GM23248 (cell line): Measurements from ENCODE around the gene WFDC9. TPM values are rescaled to one million over a fixed set of nuclear protein-coding genes. Genes with fewer than 3 reads are reported as not detected.
A peak's percentile ranks its signal among the peaks of the same experiment; 100 is the strongest.

Experiments used
- DNase-seq: peaks from one replicate; pipeline ENCODE4 v3.0.0-alpha.2; 2015
- H2AFZ ChIP-seq: fragments of 200-600 bp; sonication (generic); 2 replicates; pipeline ENCODE4 v1.6.1; 2016; ENCODE audit warnings: antibody characterized with exemption
- H3F3A ChIP-seq: fragments of 200-600 bp; sonication (generic); 2 replicates; pipeline ENCODE4 v1.6.1; 2016; ENCODE audit warnings: mild to moderate bottlenecking, antibody characterized with exemption, mixed run types; ENCODE audit not compliant: insufficient read depth
- H3K27ac ChIP-seq: fragments of 200-600 bp; sonication (generic); 2 replicates; pipeline ENCODE4 v1.5.1; 2016; ENCODE audit warnings: mild to moderate bottlenecking
- H3K27me3 ChIP-seq: fragments of 200-600 bp; sonication (generic); replicated peaks from 2 replicates; pipeline ENCODE4 v1.6.1; 2016; ENCODE audit warnings: mild to moderate bottlenecking; ENCODE audit not compliant: insufficient read depth
- H3K36me3 ChIP-seq: fragments of 200-600 bp; sonication (generic); 2 replicates; pipeline ENCODE4 v1.6.1; 2016; ENCODE audit warnings: low read depth, mild to moderate bottlenecking
- H3K4me1 ChIP-seq: fragments of 200-600 bp; sonication (generic); 2 replicates; pipeline ENCODE4 v1.6.1; 2016; ENCODE audit warnings: mild to moderate bottlenecking; ENCODE audit not compliant: insufficient read depth
- H3K4me2 ChIP-seq: fragments of 200-600 bp; sonication (generic); one replicate; pipeline ENCODE4 v1.6.1; 2016; ENCODE audit warnings: mild to moderate bottlenecking; ENCODE audit not compliant: unreplicated experiment
- H3K4me3 ChIP-seq: fragments of 200-600 bp; sonication (generic); 2 replicates; pipeline ENCODE4 v1.5.1; 2016; ENCODE audit warnings: mild to moderate bottlenecking
- H3K79me2 ChIP-seq: fragments of 200-600 bp; sonication (generic); 2 replicates; pipeline ENCODE4 v1.6.1; 2016; ENCODE audit warnings: mild to moderate bottlenecking; ENCODE audit not compliant: insufficient read depth
- H3K9ac ChIP-seq: fragments of 200-600 bp; sonication (generic); 2 replicates; pipeline ENCODE4 v1.6.1; 2016; ENCODE audit warnings: mild to moderate bottlenecking
- H3K9me2 ChIP-seq: fragments of 200-600 bp; sonication (generic); 2 replicates; pipeline ENCODE4 v1.6.1; 2016; ENCODE audit warnings: mixed run types, mild to moderate bottlenecking, moderate library complexity; ENCODE audit not compliant: insufficient read depth
- H3K9me3 ChIP-seq: fragments of 200-600 bp; sonication (generic); one replicate; pipeline ENCODE4 v1.6.1; 2017; ENCODE audit warnings: low read depth
- H4K20me1 ChIP-seq: fragments of 200-600 bp; sonication (generic); 2 replicates; pipeline ENCODE4 v1.6.0; 2016; ENCODE audit not compliant: insufficient read depth
- EZH2 ChIP-seq: fragments of 200-600 bp; sonication (generic); IDR thresholded peaks from 2 replicates; pipeline ENCODE4 v1.6.1; 2018; ENCODE audit warnings: antibody characterized with exemption, mild to moderate bottlenecking; ENCODE audit not compliant: insufficient read depth, poor library complexity, severe bottlenecking
- EZH2phosphoT487 ChIP-seq: fragments of 200-600 bp; sonication (generic); IDR thresholded peaks from 2 replicates; pipeline ENCODE4 v1.6.1; 2018; ENCODE audit warnings: antibody characterized with exemption, moderate library complexity, mild to moderate bottlenecking, low read depth; ENCODE audit not compliant: insufficient read depth
- WGBS, 2 experiments: methylation state at CpG; one replicate each; pipeline ENCODE4 v1.1.6; 2015 to 2017; ENCODE audit warnings: low lambda C conversion rate in 2 of 2, low coverage in 1 of 2; ENCODE audit errors: missing lambda C conversion rate in 2 of 2; 5-methylcytosine and 5-hydroxymethylcytosine counted together
- in situ Hi-C: fragments of 300-500 bp; cut with MboI; formaldehyde crosslinking; loops from 2 replicates; pipeline ENCODE4 v1.15.0; 2020
- polyA plus RNA-seq: library from polyadenylated mRNA; unstranded; fragments of >200 nt; fragmentation: Nextera tagmentation; extraction: Ambion mirVana; gene quantifications from 2 replicates; pipeline ENCODE4 v1.2.1, GENCODE V29; 2016
- total RNA-seq: library from RNA; depleted of rRNA; stranded (reverse); fragments of >200 nt; shearing (Covaris generic); gene quantifications from 2 replicates; pipeline ENCODE4 v1.2.3, GENCODE V29; 2014

WFDC9 gene
- total and polyA plus RNA-seq, 2 experiments from 2014 or later = not detected

DNA sequence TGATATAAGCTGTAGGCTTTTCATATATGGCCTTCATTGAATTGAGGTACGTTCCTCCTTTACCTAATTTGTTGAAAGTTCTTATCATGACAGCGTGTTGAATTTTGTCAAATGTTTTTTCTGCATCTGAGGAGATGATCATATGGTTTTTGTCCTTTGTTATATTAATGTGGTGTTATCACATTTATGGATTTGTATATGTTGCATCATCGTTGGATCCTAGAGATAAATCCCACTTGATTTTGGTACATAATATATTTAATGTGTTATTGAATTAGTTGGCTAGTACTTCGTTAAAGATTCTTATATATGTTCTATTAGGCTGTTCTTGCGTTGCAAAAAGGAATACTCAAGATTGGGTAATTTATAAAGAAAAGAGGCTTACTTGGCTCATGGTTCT, 8.6 kb upstream of the WFDC9 start:
- in situ Hi-C loops = no loop called here
- no peak overlapping the region for H3K9ac ChIP-seq
- H4K20me1 ChIP-seq = no peaks in the 10 kb centered on the region
- no peaks in the 10 kb centered on the region for H3K36me3 ChIP-seq
- H3K27ac ChIP-seq = no peak overlapping the region
- no peaks in the 10 kb centered on the region; the same call in 1 of the 2 replicates for H3K9me2 ChIP-seq
- H2AFZ ChIP-seq = no peak overlapping the region
- no peak for DNase-seq
- H3K27me3 ChIP-seq = peaks cover 11% of the 10 kb centered on the region; the same call in 1 of the 2 replicates
- TF ChIP-seq EZH2phosphoT487 (no peak), EZH2 (no peak)
- no peaks in the 10 kb centered on the region for H3F3A ChIP-seq
- H3K4me3 ChIP-seq = no peak overlapping the region
- 25 to 31% methylated on average over 5 of the region's 5 CpGs for WGBS, 2 experiments
- H3K4me1 ChIP-seq = no peaks in the 10 kb centered on the region
- H3K79me2 ChIP-seq = no peaks in the 10 kb centered on the region
- no peaks in the 10 kb centered on the region for H3K9me3 ChIP-seq
- no peak overlapping the region for H3K4me2 ChIP-seq

DNA sequence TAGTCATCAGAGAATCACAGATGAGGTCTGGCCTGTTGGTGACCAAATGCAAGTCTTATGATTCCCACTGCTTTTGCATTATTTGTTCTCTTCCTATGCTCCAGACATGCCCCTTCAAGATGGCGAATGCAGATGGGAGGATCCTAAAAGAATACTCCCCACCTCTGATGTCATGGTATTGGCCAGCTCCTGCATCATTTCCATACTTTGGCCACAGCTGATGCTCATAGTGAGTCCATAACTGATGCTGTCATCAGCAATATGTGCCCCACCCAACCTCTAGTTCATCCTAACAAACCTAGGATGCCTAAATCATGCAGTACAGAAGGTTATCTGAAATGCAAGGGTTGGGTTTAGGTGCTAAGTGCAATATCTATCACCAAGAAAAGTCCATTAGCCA, 5.4 kb upstream of the WFDC9 start:
- in situ Hi-C loops = no loop called here
- Histone ChIP-seq H3K9ac (no peak overlapping the region), H3K27ac (no peak overlapping the region), H3K36me3 (no peaks in the 10 kb centered on the region), H3K4me3 (no peak overlapping the region), H3K4me2 (no peak overlapping the region), H3F3A (no peaks in the 10 kb centered on the region), H3K27me3 (peaks cover 11% of the 10 kb centered on the region; the same call in 1 of the 2 replicates), H2AFZ (no peak overlapping the region), H3K9me2 (no peaks in the 10 kb centered on the region; the same call in 1 of the 2 replicates), H3K79me2 (no peaks in the 10 kb centered on the region), H3K9me3 (no peaks in the 10 kb centered on the region), H4K20me1 (no peaks in the 10 kb centered on the region), H3K4me1 (no peaks in the 10 kb centered on the region)
- TF ChIP-seq EZH2phosphoT487 = no peak
- TF ChIP-seq EZH2 = no peak
- 33 to 46% methylated on average over 1 of the region's 1 CpG for WGBS, 2 experiments
- no peak for DNase-seq

DNA sequence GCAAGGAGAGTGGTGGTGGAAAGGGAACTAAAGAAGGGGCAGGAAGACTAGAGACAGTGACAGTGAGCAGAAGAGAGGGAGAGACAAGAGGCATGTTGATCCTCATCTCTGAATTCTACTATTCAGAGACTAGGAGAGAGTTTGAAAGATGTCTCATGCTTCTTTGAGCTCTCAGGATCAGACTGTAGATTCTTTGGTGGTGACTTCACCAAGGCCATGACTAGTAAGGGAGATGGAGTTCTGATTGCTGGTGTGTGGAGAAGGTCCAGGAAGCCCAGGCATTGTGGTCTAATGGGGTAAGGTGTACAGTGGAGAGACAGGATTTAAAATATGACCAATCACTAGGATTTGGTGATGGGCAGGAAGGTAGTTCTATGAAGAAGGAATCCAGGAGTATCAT, 713 bp downstream of the WFDC9 start:
- Histone ChIP-seq H3F3A (no peaks in the 10 kb centered on the region), H4K20me1 (no peaks in the 10 kb centered on the region), H3K4me2 (no peak overlapping the region), H3K9me3 (no peaks in the 10 kb centered on the region), H3K9me2 (peaks cover 2% of the 10 kb centered on the region; the same call in 1 of the 2 replicates), H3K36me3 (no peaks in the 10 kb centered on the region), H2AFZ (no peak overlapping the region), H3K27me3 (no peaks in the 10 kb centered on the region), H3K27ac (no peak overlapping the region), H3K9ac (no peak overlapping the region), H3K4me3 (no peak overlapping the region), H3K79me2 (no peaks in the 10 kb centered on the region), H3K4me1 (peaks cover 11% of the 10 kb centered on the region)
- peak; percentile 71 for DNase-seq
- in situ Hi-C loops = no loop called here
- TF ChIP-seq EZH2 = no peak
- no peak for TF ChIP-seq EZH2phosphoT487

DNA sequence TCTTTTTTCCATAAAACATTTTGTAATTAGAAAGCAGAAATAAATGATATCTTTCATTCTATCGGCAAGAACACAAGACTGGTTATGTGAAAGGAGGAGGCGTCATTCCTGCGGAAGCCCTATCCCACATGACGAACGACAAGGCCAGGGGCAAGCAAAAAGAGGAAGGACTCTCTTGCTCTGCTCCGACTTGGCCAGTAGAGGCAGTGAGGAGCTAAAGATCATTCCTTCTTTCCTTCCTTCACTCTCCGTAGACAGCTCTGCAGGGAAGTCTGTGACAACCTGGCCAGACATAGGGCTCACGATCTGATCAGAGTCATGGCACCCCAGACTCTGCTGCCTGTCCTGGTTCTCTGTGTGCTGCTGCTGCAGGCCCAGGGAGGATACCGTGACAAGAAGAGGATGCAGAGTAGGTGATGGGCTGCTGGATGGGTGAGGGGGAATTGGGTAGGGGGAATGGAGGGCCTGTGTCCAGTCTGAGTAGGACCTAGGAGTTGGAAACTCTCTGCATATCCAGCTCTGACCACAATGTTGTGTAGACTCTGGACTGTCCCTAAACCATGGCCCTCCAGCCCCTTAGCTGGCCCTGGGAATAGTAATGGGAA, 1.5 kb downstream of the WFDC9 start, which contains the start of gene WFDC10A:
Gene WFDC10A (plus strand): TSS at position 244 of the 605 bp plus-strand sequence. CDS start 75 bp downstream, at position 319.
- H3K9me3 ChIP-seq = no peaks in the 10 kb centered on the region
- H3K27ac ChIP-seq = no peak within 1 kb of the TSS
- peak; percentile 75 for DNase-seq
- peaks cover 2% of the 10 kb centered on the region; the same call in 1 of the 2 replicates for H3K9me2 ChIP-seq
- H3K4me3 ChIP-seq = no peak within 1 kb of the TSS
- no peak for TF ChIP-seq EZH2phosphoT487
- TF ChIP-seq EZH2 = no peak
- in situ Hi-C loops = no loop called here
- H3K27me3 ChIP-seq = no peaks in the 10 kb centered on the region
- H3K4me2 ChIP-seq = peak within 1 kb of the TSS; percentile 21
- no peak within 1 kb of the TSS for H3K9ac ChIP-seq
- H3F3A ChIP-seq = no peaks in the 10 kb centered on the region
- 0 out of 2 replicates have a peak within 1 kb of the TSS, but pooled peaks have one; percentile 23 for H2AFZ ChIP-seq
- H3K36me3 ChIP-seq = no peaks in the 10 kb centered on the region
- 13 to 16% methylated on average over 9 of the region's 9 CpGs for WGBS, 2 experiments
- H3K79me2 ChIP-seq = no peaks in the 10 kb centered on the region
- no peaks in the 10 kb centered on the region for H4K20me1 ChIP-seq
- H3K4me1 ChIP-seq = peaks cover 11% of the 10 kb centered on the region

DNA sequence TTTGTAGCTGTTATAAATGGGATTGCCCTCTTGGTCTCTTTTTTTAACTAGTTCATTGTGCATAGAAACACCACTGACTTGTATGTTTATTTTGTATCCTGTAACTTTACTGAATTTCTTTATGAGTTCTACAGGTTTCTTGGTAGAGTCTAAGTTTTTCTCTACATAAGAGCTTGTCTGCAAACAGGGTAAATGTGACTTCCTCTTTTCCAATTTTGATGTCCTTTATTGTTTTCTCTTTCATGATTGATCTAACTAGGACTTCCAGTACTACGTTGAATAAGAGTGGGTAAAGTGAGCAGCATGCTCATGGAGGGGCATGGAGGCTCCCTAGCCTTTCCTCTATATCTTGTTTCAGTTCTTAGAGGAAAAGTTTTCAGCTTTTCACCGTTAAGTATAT, 4.5 kb downstream of the WFDC9 start:
- no peaks in the 10 kb centered on the region for H3K36me3 ChIP-seq
- in situ Hi-C loops = no loop called here
- H4K20me1 ChIP-seq = no peaks in the 10 kb centered on the region
- no peak for TF ChIP-seq EZH2
- TF ChIP-seq EZH2phosphoT487 = no peak
- H3K9me3 ChIP-seq = no peaks in the 10 kb centered on the region
- no peak overlapping the region for H3K9ac ChIP-seq
- 22 to 26% methylated on average over 2 of the region's 2 CpGs for WGBS, 2 experiments
- no peak overlapping the region for H3K4me2 ChIP-seq
- no peaks in the 10 kb centered on the region for H3K27me3 ChIP-seq
- H2AFZ ChIP-seq = no peak overlapping the region
- no peaks in the 10 kb centered on the region for H3K79me2 ChIP-seq
- no peak overlapping the region for H3K4me3 ChIP-seq
- H3K9me2 ChIP-seq = peaks cover 2% of the 10 kb centered on the region; the same call in 1 of the 2 replicates
- H3F3A ChIP-seq = no peaks in the 10 kb centered on the region
- no peak for DNase-seq
- H3K4me1 ChIP-seq = peaks cover 11% of the 10 kb centered on the region
- no peak overlapping the region for H3K27ac ChIP-seq
